Endodermal cell (in vitro differentiated cells): ENCODE data around the gene RAB11FIP2. TPM values are rescaled to one million over a fixed set of nuclear protein-coding genes. Genes with fewer than 3 reads are reported as not detected.

ENCODE experiments used
- DNase-seq: peaks from one replicate; pipeline ENCODE4 v3.0.0-alpha.2; 2017
- H3K27ac ChIP-seq: 2 replicates; pipeline ENCODE4 v1.5.1; 2013; ENCODE audit warnings: mild to moderate bottlenecking, low read depth, low read length, moderate library complexity
- H3K27me3 ChIP-seq: 2 replicates; pipeline ENCODE4 v1.6.1; 2013; ENCODE audit warnings: mild to moderate bottlenecking, low read length, moderate library complexity; ENCODE audit not compliant: insufficient read depth, control insufficient read depth, poor library complexity, severe bottlenecking
- H3K36me3 ChIP-seq: 2 replicates; pipeline ENCODE4 v1.7.0; 2013; ENCODE audit warnings: mild to moderate bottlenecking, low read length, moderate library complexity; ENCODE audit not compliant: control insufficient read depth, insufficient read depth
- H3K4me1 ChIP-seq: one replicate; pipeline ENCODE4 v1.7.0; 2013; ENCODE audit warnings: low read length; ENCODE audit not compliant: control insufficient read depth, insufficient read depth
- H3K4me3 ChIP-seq: 2 replicates; pipeline ENCODE4 v1.5.1; 2013; ENCODE audit warnings: mild to moderate bottlenecking, low read length, moderate library complexity
- H3K9ac ChIP-seq: 2 replicates; pipeline ENCODE4 v1.6.1; 2013; ENCODE audit warnings: mild to moderate bottlenecking, low read length, moderate library complexity; ENCODE audit not compliant: poor library complexity, severe bottlenecking; ENCODE audit errors: extremely low read depth
- H3K9me3 ChIP-seq: 2 replicates; pipeline ENCODE4 v1.6.1; 2013; ENCODE audit warnings: mild to moderate bottlenecking, low read length, moderate library complexity; ENCODE audit not compliant: control insufficient read depth
- H3K27ac Mint-ChIP-seq: 2 replicates; pipeline ENCODE4 v1.8.0; 2020; ENCODE audit warnings: mixed read lengths
- H3K27me3 Mint-ChIP-seq: 2 replicates; pipeline ENCODE4 v1.8.0; 2021; ENCODE audit warnings: mild to moderate bottlenecking, mixed read lengths; ENCODE audit not compliant: insufficient read depth
- H3K36me3 Mint-ChIP-seq: 2 replicates; pipeline ENCODE4 v1.8.0; 2020; ENCODE audit warnings: low read depth, mixed read lengths
- H3K4me1 Mint-ChIP-seq: 2 replicates; pipeline ENCODE4 v1.8.0; 2020; ENCODE audit warnings: mixed read lengths
- H3K4me3 Mint-ChIP-seq: 2 replicates; pipeline ENCODE4 v1.8.0; 2020; ENCODE audit warnings: mild to moderate bottlenecking, moderate library complexity, mixed read lengths
- H3K9me3 Mint-ChIP-seq: 2 replicates; pipeline ENCODE4 v1.8.0; 2020; ENCODE audit warnings: mild to moderate bottlenecking, mixed read lengths
- WGBS, 2 experiments: methylation state at CpG; one replicate each; pipeline versions ENCODE4 v1.1.5 to v1.1.7; 2013; ENCODE audit warnings: missing lambda C conversion rate in 2 of 2, mixed read lengths in 1 of 2; ENCODE audit not compliant: insufficient coverage in 1 of 2, insufficient read length in 1 of 2; 5-methylcytosine and 5-hydroxymethylcytosine counted together
- total RNA-seq, 2 donors: library from RNA; stranded (reverse); fragmentation: NEBNext Ultra II Directional in 1 of 2; extraction: Animal tissue kit (Norgen Biotek cat#: 25700) in 1 of 2; gene quantifications; 2 replicates in 1 of 2; 3 replicates in 1 of 2; pipeline ENCODE4 v1.2.1, GENCODE V29; 2021
- TF ChIP-seq, protein P1 (sequence below): fragments of 200-600 bp; sonication (generic); conservative IDR thresholded peaks from 2 replicates; pipeline ENCODE4 v1.5.0; 2021; ENCODE audit warnings: antibody characterized with exemption, mild to moderate bottlenecking

RAB11FIP2 gene
- total RNA-seq, 2 donors from 2014 or later: 21.9 TPM

- H3K9me3 Mint-ChIP-seq: peaks cover 6% of the 10 kb centered on the region
- H3K36me3 ChIP-seq: no peaks in the 10 kb centered on the region
- peaks cover 4% of the 10 kb centered on the region for H3K27me3 Mint-ChIP-seq
- H3K27me3 ChIP-seq: no peaks in the 10 kb centered on the region
- DNase-seq: peak; percentile 48
- H3K4me3 ChIP-seq: no peak overlapping the region
- peaks cover 10% of the 10 kb centered on the region for H3K9me3 ChIP-seq
- TF ChIP-seq, protein P1, sequence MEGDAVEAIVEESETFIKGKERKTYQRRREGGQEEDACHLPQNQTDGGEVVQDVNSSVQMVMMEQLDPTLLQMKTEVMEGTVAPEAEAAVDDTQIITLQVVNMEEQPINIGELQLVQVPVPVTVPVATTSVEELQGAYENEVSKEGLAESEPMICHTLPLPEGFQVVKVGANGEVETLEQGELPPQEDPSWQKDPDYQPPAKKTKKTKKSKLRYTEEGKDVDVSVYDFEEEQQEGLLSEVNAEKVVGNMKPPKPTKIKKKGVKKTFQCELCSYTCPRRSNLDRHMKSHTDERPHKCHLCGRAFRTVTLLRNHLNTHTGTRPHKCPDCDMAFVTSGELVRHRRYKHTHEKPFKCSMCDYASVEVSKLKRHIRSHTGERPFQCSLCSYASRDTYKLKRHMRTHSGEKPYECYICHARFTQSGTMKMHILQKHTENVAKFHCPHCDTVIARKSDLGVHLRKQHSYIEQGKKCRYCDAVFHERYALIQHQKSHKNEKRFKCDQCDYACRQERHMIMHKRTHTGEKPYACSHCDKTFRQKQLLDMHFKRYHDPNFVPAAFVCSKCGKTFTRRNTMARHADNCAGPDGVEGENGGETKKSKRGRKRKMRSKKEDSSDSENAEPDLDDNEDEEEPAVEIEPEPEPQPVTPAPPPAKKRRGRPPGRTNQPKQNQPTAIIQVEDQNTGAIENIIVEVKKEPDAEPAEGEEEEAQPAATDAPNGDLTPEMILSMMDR: no peak
- H3K4me1 ChIP-seq: peaks cover 9% of the 10 kb centered on the region
- H3K36me3 Mint-ChIP-seq: no peaks in the 10 kb centered on the region
- H3K9ac ChIP-seq: no peak overlapping the region
- H3K27ac ChIP-seq: no peak overlapping the region
- no peak overlapping the region for H3K4me3 Mint-ChIP-seq
- H3K4me1 Mint-ChIP-seq: peaks cover 23% of the 10 kb centered on the region
- peak overlapping the region; percentile 48 for H3K27ac Mint-ChIP-seq
- 72 to 75% methylated on average over 3 to 4 of the region's 4 CpGs for WGBS, 2 experiments
Observed at GRCh38 chr10:118062798-118063238, 16.1 kb upstream of the RAB11FIP2 start.

DNA sequence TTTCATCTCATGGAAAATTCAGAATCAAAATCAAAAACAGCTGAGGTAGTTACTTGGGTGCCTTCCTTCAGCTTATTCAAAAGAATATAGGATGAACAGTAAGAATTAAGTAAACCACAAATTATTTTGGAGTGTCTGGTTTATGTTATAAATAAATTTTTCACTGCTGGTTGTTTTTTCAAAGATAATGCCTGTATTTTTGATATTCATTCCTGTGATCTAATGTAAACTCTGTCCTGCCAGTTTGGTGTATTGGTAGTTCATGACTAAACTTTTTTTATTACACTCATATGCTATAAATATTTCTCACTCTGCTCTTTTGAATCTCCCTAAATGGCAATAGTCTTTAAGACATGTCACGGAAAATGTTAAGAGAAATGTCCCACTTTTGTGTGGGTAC lies 11.6 kb upstream of the RAB11FIP2 start:
- Histone ChIP-seq H3K36me3 (no peaks in the 10 kb centered on the region), H3K9me3 (no peaks in the 10 kb centered on the region), H3K4me3 (no peak overlapping the region), H3K27me3 (no peaks in the 10 kb centered on the region), H3K4me1 (peaks cover 9% of the 10 kb centered on the region), H3K9ac (no peak overlapping the region), H3K27ac (no peak overlapping the region)
- WGBS, 2 experiments: 90% methylated on average over 1 of the region's 1 CpG; no CpG with 5 or more reads in 1 of the 2 experiments
- H3K27me3 Mint-ChIP-seq: peaks cover 4% of the 10 kb centered on the region
- TF ChIP-seq, protein P1: no peak
- no peak for DNase-seq
- peaks cover 22% of the 10 kb centered on the region for H3K4me1 Mint-ChIP-seq
- H3K27ac Mint-ChIP-seq: no peak overlapping the region
- no peak overlapping the region for H3K4me3 Mint-ChIP-seq
- no peaks in the 10 kb centered on the region for H3K36me3 Mint-ChIP-seq
- H3K9me3 Mint-ChIP-seq: no peaks in the 10 kb centered on the region

GRCh38 chr10:118057361-118057760 lies 10.6 kb upstream of the RAB11FIP2 start:
- Histone ChIP-seq H3K4me1 (peaks cover 3% of the 10 kb centered on the region), H3K9me3 (no peaks in the 10 kb centered on the region), H3K36me3 (no peaks in the 10 kb centered on the region), H3K9ac (no peak overlapping the region), H3K4me3 (no peak overlapping the region), H3K27ac (no peak overlapping the region), H3K27me3 (no peaks in the 10 kb centered on the region)
- no peak overlapping the region for H3K27ac Mint-ChIP-seq
- peaks cover 4% of the 10 kb centered on the region for H3K27me3 Mint-ChIP-seq
- H3K9me3 Mint-ChIP-seq: no peaks in the 10 kb centered on the region
- H3K4me3 Mint-ChIP-seq: no peak overlapping the region
- TF ChIP-seq, protein P1: no peak
- peak; percentile 70 for DNase-seq
- no peaks in the 10 kb centered on the region for H3K36me3 Mint-ChIP-seq
- peaks cover 13% of the 10 kb centered on the region for H3K4me1 Mint-ChIP-seq
- 87 to 100% methylated on average over 1 to 2 of the region's 4 CpGs for WGBS, 2 experiments
